IMR-90 (cell line): ENCODE results near the gene C6. TPM values are rescaled to one million over a fixed set of nuclear protein-coding genes. Genes with fewer than 3 reads are reported as not detected.

ENCODE experiments used
- ATAC-seq: fragments of 200-7000 bp; cut with Tn5 transposase; 2 replicates; pipeline ENCODE4 v1.9.1; 2020; ENCODE audit warnings: low read depth, mild to moderate bottlenecking, moderate library complexity
- BruUV-seq: library from RNA; stranded (reverse); fragments of 400-500 nt; replicated peaks from 2 replicates; lab custom pipeline; 2021; lab: Mats Ljungman, UMichigan
- CTCF ChIA-PET: fragments of 300-600 bp; formaldehyde crosslinking; extraction: SDS; loops from one replicate; lab custom pipeline; 2021; ENCODE audit warnings: antibody characterized with exemption; lab: Yijun Ruan, JAX
- POLR2A ChIA-PET: fragments of 300-600 bp; sonication (Branson Sonifier 250); formaldehyde crosslinking; loops from one replicate; lab custom pipeline; 2022; ENCODE audit warnings: antibody characterized with exemption; ENCODE audit not compliant: unreplicated experiment; lab: Charles Lee
- DNase-seq: peaks from one replicate; pipeline ENCODE4 v3.0.0; 2013
- H2AFZ ChIP-seq: replicated peaks from 2 replicates; pipeline ENCODE3; 2013; ENCODE audit warnings: low read length, mild to moderate bottlenecking; ENCODE audit not compliant: poor library complexity
- H2AK5ac ChIP-seq: 2 replicates; pipeline ENCODE4 v1.6.1; 2013; ENCODE audit warnings: low read depth, low read length, inconsistent platforms
- H2AK9ac ChIP-seq: replicated peaks from 2 replicates; pipeline ENCODE3; 2013; ENCODE audit warnings: mild to moderate bottlenecking, low read depth, low read length, moderate library complexity; ENCODE audit not compliant: poor library complexity
- H2BK120ac ChIP-seq: 2 replicates; pipeline ENCODE4 v1.6.1; 2013; ENCODE audit warnings: low read depth, low read length, inconsistent platforms
- H2BK15ac ChIP-seq: 3 replicates; pipeline ENCODE4 v1.6.1; 2013; ENCODE audit warnings: low read depth, low read length, inconsistent platforms
- H2BK20ac ChIP-seq: 2 replicates; pipeline ENCODE4 v1.6.1; 2013; ENCODE audit warnings: low read depth, mild to moderate bottlenecking, inconsistent platforms, low read length, moderate library complexity
- H2BK5ac ChIP-seq: 2 replicates; pipeline ENCODE4 v1.6.1; 2013; ENCODE audit warnings: mild to moderate bottlenecking, low read depth, low read length, inconsistent platforms; ENCODE audit not compliant: poor library complexity, severe bottlenecking
- H3K14ac ChIP-seq: replicated peaks from 2 replicates; pipeline ENCODE4 v1.6.1; 2013; ENCODE audit warnings: low read depth, low read length, inconsistent platforms
- H3K18ac ChIP-seq: 2 replicates; pipeline ENCODE4 v1.6.1; 2013; ENCODE audit warnings: low read depth, low read length, control low read depth
- H3K23ac ChIP-seq: 2 replicates; pipeline ENCODE4 v1.6.1; 2013; ENCODE audit warnings: low read depth, low read length, inconsistent platforms
- H3K27ac ChIP-seq: 2 replicates; pipeline ENCODE4 v1.5.1; 2013; ENCODE audit warnings: mild to moderate bottlenecking, control low read depth, low read length; ENCODE audit not compliant: insufficient read depth
- H3K27me3 ChIP-seq: 2 replicates; pipeline ENCODE4 v1.6.1; 2013; ENCODE audit warnings: low read length; ENCODE audit not compliant: control insufficient read depth, insufficient read depth
- H3K36me3 ChIP-seq: 2 replicates; pipeline ENCODE4 v1.6.1; 2013; ENCODE audit warnings: low read length, mixed read lengths; ENCODE audit not compliant: control insufficient read depth, insufficient read depth
- H3K4ac ChIP-seq: 2 replicates; pipeline ENCODE4 v1.6.1; 2013; ENCODE audit warnings: low read depth, low read length, inconsistent platforms
- H3K4me1 ChIP-seq: 2 replicates; pipeline ENCODE4 v1.6.1; 2013; ENCODE audit warnings: low read length, mixed read lengths; ENCODE audit not compliant: control insufficient read depth, insufficient read depth
- H3K4me2 ChIP-seq: 2 replicates; pipeline ENCODE4 v1.6.1; 2013; ENCODE audit warnings: low read depth, mild to moderate bottlenecking, control low read depth, low read length, moderate library complexity
- H3K4me3 ChIP-seq: 2 replicates; pipeline ENCODE4 v1.5.1; 2013; ENCODE audit warnings: low read depth, mild to moderate bottlenecking, control low read depth, low read length, moderate library complexity; ENCODE audit not compliant: insufficient read depth
- H3K56ac ChIP-seq: 2 replicates; pipeline ENCODE4 v1.6.1; 2013; ENCODE audit warnings: low read length, inconsistent platforms; ENCODE audit not compliant: insufficient read depth; ENCODE audit errors: extremely low read depth
- H3K79me1 ChIP-seq, 2 experiments: 2 replicates each; pipeline ENCODE4 v1.6.1; 2013; ENCODE audit warnings: low read length in 2 of 2, inconsistent platforms in 1 of 2, low read depth in 1 of 2
- H3K9ac ChIP-seq: 2 replicates; pipeline ENCODE4 v1.6.1; 2013; ENCODE audit warnings: low read depth, low read length, control low read depth
- H3K9me1 ChIP-seq: 2 replicates; pipeline ENCODE4 v1.6.1; 2013; ENCODE audit warnings: low read length, inconsistent platforms; ENCODE audit not compliant: insufficient read depth
- H3K9me3 ChIP-seq: 2 replicates; pipeline ENCODE4 v1.6.1; 2013; ENCODE audit warnings: low read length; ENCODE audit not compliant: control insufficient read depth, insufficient read depth
- H4K20me1 ChIP-seq: 2 replicates; pipeline ENCODE4 v1.6.1; 2013; ENCODE audit warnings: low read length, inconsistent platforms; ENCODE audit not compliant: insufficient read depth
- H4K5ac ChIP-seq: 2 replicates; pipeline ENCODE4 v1.6.1; 2013; ENCODE audit warnings: mild to moderate bottlenecking, low read depth, low read length, control low read depth
- H4K8ac ChIP-seq, 2 experiments: 2 replicates each; pipeline ENCODE4 v1.6.1; 2013; ENCODE audit warnings: low read depth in 2 of 2, low read length in 2 of 2, control low read depth in 1 of 2, inconsistent platforms in 1 of 2
- H4K91ac ChIP-seq: 2 replicates; pipeline ENCODE4 v1.6.1; 2013; ENCODE audit warnings: low read depth, low read length, inconsistent platforms; ENCODE audit not compliant: insufficient read depth
- RFX5 ChIP-seq: IDR thresholded peaks from 2 replicates; pipeline ENCODE4 v1.8.0; 2012; ENCODE audit warnings: low read depth, mild to moderate bottlenecking, low read length, moderate library complexity
- WGBS, 2 experiments: methylation state at CpG; one replicate each; pipeline versions ENCODE4 v1.1.5 to v1.1.7; 2013; ENCODE audit warnings: missing lambda C conversion rate in 2 of 2; ENCODE audit not compliant: insufficient read length in 1 of 2; ENCODE audit errors: extremely low coverage in 2 of 2; 5-methylcytosine and 5-hydroxymethylcytosine counted together
- dilution Hi-C: fragments of 300-500 bp; cut with HindIII; formaldehyde crosslinking; loops from one replicate; pipeline ENCODE4 v1.14.3; 2018; ENCODE audit warnings: low sequenced_read_pairs; ENCODE audit not compliant: unreplicated experiment
- in situ Hi-C: fragments of 300-500 bp; cut with MboI; formaldehyde crosslinking; loops from 3 replicates; pipeline ENCODE4 v1.14.3; 2019; ENCODE audit warnings: low sequenced_read_pairs, inconsistent platforms, mixed read lengths
- intact Hi-C: fragments of 100-400 bp; cut with micrococcal nuclease; formaldehyde crosslinking; loops from 2 replicates; pipeline ENCODE4 v1.10.0; 2022
- polyA plus RNA-seq, 3 experiments: library from polyadenylated mRNA; depleted of rRNA; stranded (reverse); fragments of >200 nt; gene quantifications; 2 replicates each; pipeline ENCODE4 v1.2.3, GENCODE V29; 2012; ENCODE audit warnings: low replicate concordance in 1 of 3
- total RNA-seq: library from RNA; depleted of rRNA; stranded (reverse); fragments of >200 nt; gene quantifications from 2 replicates; pipeline ENCODE4 v1.2.3, GENCODE V29; 2012

The C6 gene
- total and polyA plus RNA-seq, 2 of the 4 experiments (the other 2 are of a cell fraction) = 0.05 to 0.18 TPM

- ChIA-PET CTCF (no interaction called here), POLR2A (no interaction called here)
- Histone ChIP-seq H3K4me2 (no peak overlapping the region), H3K79me1 (peaks cover 0 to 5% of the 10 kb centered on the region in 2 experiments; a peak in 1 of 4 replicates), H2BK5ac (peak overlapping the region; percentile 54), H4K91ac (peak overlapping the region; percentile 60), H4K20me1 (no peaks in the 10 kb centered on the region), H3K4me3 (no peak overlapping the region), H2AFZ (no peak overlapping the region), H3K27ac (no peak overlapping the region), H4K5ac (peak overlapping the region; percentile 80; the same call in 1 of the 2 replicates), H3K23ac (no peak overlapping the region; the same call in 1 of the 2 replicates), H3K18ac (peak overlapping the region; percentile 81; the same call in 1 of the 2 replicates), H3K4ac (peak overlapping the region; percentile 63), H3K27me3 (no peaks in the 10 kb centered on the region), H2AK9ac (no peak overlapping the region), H2BK15ac (peak overlapping the region; percentile 88; the same call in 2 of the 3 replicates), H3K9me3 (no peaks in the 10 kb centered on the region), H3K9ac (no peak overlapping the region), H2BK120ac (peak overlapping the region; percentile 69), H4K8ac (peak overlapping the region in 1 of 2 experiments; percentile 56; a peak in 1 of 4 replicates), H2AK5ac (peak overlapping the region; percentile 21; the same call in 1 of the 2 replicates), H3K14ac (peak overlapping the region; percentile 75; the same call in 1 of the 2 replicates), H3K4me1 (peaks cover 16% of the 10 kb centered on the region), H3K56ac (no peak overlapping the region; the same call in 1 of the 2 replicates), H3K9me1 (peaks cover 6% of the 10 kb centered on the region; the same call in 1 of the 2 replicates), H2BK20ac (peak overlapping the region; percentile 91), H3K36me3 (no peaks in the 10 kb centered on the region)
- in situ Hi-C loops (no loop called here), dilution Hi-C loops (no loop called here), intact Hi-C loops (no loop called here)
- no peak for TF ChIP-seq RFX5
- ATAC-seq = no peak
- DNase-seq = peak; percentile 54
- no CpG with 5 or more reads among the region's 5 CpGs for WGBS, 2 experiments
- BruUV-seq = no TSS peak
These were observed 55.9 kb downstream of the C6 start for GRCh38 chr5:41157272-41157894.
